ENCODE measurements around the gene SYPL2.

The SYPL2 gene

GRCh38 chr1:109484519-109484975 is 18.2 kb downstream of the SYPL2 start:
- H3K4me1 Mint-ChIP-seq = peaks cover 38% of the 10 kb centered on the region

GRCh38 chr1:109485001-109485400 is 18.7 kb downstream of the SYPL2 start:
- no peak overlapping the region for H3K27ac Mint-ChIP-seq

More at GRCh38 chr1:109484519-109484975, 18.2 kb downstream of the SYPL2 start:
- Mint-ChIP-seq H3K9me3 (no peaks in the 10 kb centered on the region), H3K36me3 (ENCODE audit: low read depth) (peaks cover 14% of the 10 kb centered on the region), H3K27ac (peak overlapping the region; percentile 15), H3K4me3 (peak overlapping the region; percentile 90), H3K27me3 (ENCODE audit: low read depth, poor library complexity) (peaks cover 8% of the 10 kb centered on the region)
- no peak for DNase-seq
- TF ChIP-seq, protein P1, sequence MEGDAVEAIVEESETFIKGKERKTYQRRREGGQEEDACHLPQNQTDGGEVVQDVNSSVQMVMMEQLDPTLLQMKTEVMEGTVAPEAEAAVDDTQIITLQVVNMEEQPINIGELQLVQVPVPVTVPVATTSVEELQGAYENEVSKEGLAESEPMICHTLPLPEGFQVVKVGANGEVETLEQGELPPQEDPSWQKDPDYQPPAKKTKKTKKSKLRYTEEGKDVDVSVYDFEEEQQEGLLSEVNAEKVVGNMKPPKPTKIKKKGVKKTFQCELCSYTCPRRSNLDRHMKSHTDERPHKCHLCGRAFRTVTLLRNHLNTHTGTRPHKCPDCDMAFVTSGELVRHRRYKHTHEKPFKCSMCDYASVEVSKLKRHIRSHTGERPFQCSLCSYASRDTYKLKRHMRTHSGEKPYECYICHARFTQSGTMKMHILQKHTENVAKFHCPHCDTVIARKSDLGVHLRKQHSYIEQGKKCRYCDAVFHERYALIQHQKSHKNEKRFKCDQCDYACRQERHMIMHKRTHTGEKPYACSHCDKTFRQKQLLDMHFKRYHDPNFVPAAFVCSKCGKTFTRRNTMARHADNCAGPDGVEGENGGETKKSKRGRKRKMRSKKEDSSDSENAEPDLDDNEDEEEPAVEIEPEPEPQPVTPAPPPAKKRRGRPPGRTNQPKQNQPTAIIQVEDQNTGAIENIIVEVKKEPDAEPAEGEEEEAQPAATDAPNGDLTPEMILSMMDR (IDR thresholded peaks at IDR 0.05) = no peak

GRCh38 chr1:109487261-109487660 is 20.9 kb downstream of the SYPL2 start:
- Mint-ChIP-seq H3K9me3 (no peaks in the 10 kb centered on the region), H3K4me1 (peaks cover 48% of the 10 kb centered on the region), H3K27me3 (ENCODE audit: low read depth, poor library complexity) (peaks cover 3% of the 10 kb centered on the region), H3K4me3 (no peak overlapping the region), H3K27ac (no peak overlapping the region), H3K36me3 (ENCODE audit: low read depth) (peaks cover 14% of the 10 kb centered on the region)
- DNase-seq = no peak
- TF ChIP-seq, protein P1 (IDR thresholded peaks at IDR 0.05) = no peak

More at GRCh38 chr1:109485001-109485400, 18.7 kb downstream of the SYPL2 start:
- Mint-ChIP-seq H3K4me3 (peak overlapping the region; percentile 90), H3K9me3 (no peaks in the 10 kb centered on the region), H3K4me1 (peaks cover 38% of the 10 kb centered on the region), H3K36me3 (ENCODE audit: low read depth) (peaks cover 14% of the 10 kb centered on the region), H3K27me3 (ENCODE audit: low read depth, poor library complexity) (peaks cover 6% of the 10 kb centered on the region)
- TF ChIP-seq, protein P1 (IDR thresholded peaks at IDR 0.05) = no peak
- DNase-seq = no peak

GRCh38 chr1:109488201-109488600 is 21.9 kb downstream of the SYPL2 start:
- no peak for DNase-seq
- Mint-ChIP-seq H3K27me3 (ENCODE audit: low read depth, poor library complexity) (no peaks in the 10 kb centered on the region), H3K27ac (no peak overlapping the region), H3K4me1 (peaks cover 50% of the 10 kb centered on the region), H3K36me3 (ENCODE audit: low read depth) (peaks cover 14% of the 10 kb centered on the region), H3K4me3 (no peak overlapping the region), H3K9me3 (no peaks in the 10 kb centered on the region)
- TF ChIP-seq, protein P1 (IDR thresholded peaks at IDR 0.05) = no peak

DNA sequence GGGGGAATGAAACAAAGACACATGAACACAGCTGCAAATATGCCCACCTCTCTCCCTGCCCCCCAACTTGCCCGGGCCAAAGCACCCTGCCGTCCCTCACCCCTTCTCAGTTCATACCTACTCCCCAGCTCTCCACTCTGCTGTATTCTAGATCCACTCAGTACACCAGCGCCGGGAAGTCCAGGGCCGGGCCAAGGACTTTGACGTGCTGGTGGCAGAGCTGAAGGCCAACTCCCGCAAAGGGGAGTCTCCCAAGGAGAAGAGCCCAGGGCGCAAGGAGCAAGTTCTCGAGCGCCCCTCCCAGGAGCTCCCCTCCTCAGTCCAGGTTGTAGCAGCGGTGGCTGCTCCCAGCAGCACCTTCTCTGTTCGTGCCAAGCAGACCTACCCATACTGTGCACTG is 22.4 kb downstream of the SYPL2 start:
- no peaks in the 10 kb centered on the region for H3K27me3 Mint-ChIP-seq (ENCODE audit: low read depth, poor library complexity)
- no peaks in the 10 kb centered on the region for H3K9me3 Mint-ChIP-seq
- peaks cover 54% of the 10 kb centered on the region for H3K4me1 Mint-ChIP-seq
- no peak for DNase-seq
- H3K27ac Mint-ChIP-seq = no peak overlapping the region
- peaks cover 14% of the 10 kb centered on the region for H3K36me3 Mint-ChIP-seq (ENCODE audit: low read depth)
- H3K4me3 Mint-ChIP-seq = no peak overlapping the region
- TF ChIP-seq, protein P1 (IDR thresholded peaks at IDR 0.05) = no peak
